WTC11 (cell line): ENCODE data around the gene L3MBTL1. TPM values are rescaled to one million over a fixed set of nuclear protein-coding genes. Genes with fewer than 3 reads are reported as not detected.

Experiments used
- ATAC-seq: fragments of 200-7000 bp; cut with Tn5 transposase; 2 replicates; pipeline ENCODE4 v1.10.0; 2021; ENCODE audit warnings: mild to moderate bottlenecking, moderate library complexity
- CTCF ChIA-PET: fragments of 300-600 bp; sonication (Branson Sonifier 250); formaldehyde crosslinking; loops from one replicate; lab custom pipeline; 2021; ENCODE audit warnings: antibody characterized with exemption; lab: Charles Lee
- POLR2A ChIA-PET: fragments of 350-600 bp; sonication (Branson Sonifier 250); formaldehyde crosslinking; loops from one replicate; lab custom pipeline; 2021; ENCODE audit warnings: antibody characterized with exemption; lab: Charles Lee
- DNase-seq: peaks from one replicate; pipeline ENCODE4 v3.0.0; 2021; ENCODE audit warnings: low spot score
- H3K27ac Mint-ChIP-seq: 2 replicates; pipeline ENCODE4 v1.8.0; 2021; ENCODE audit warnings: mixed read lengths
- H3K27me3 Mint-ChIP-seq: 2 replicates; pipeline ENCODE4 v1.8.0; 2021; ENCODE audit warnings: low read depth, mild to moderate bottlenecking, moderate library complexity, mixed read lengths
- H3K36me3 Mint-ChIP-seq: 2 replicates; pipeline ENCODE4 v1.8.0; 2021; ENCODE audit warnings: mixed read lengths
- H3K4me1 Mint-ChIP-seq: 2 replicates; pipeline ENCODE4 v1.8.0; 2022; ENCODE audit warnings: mixed read lengths
- H3K4me3 Mint-ChIP-seq: 2 replicates; pipeline ENCODE4 v1.8.0; 2021; ENCODE audit warnings: mild to moderate bottlenecking, moderate library complexity, mixed read lengths
- H3K9me3 Mint-ChIP-seq: 2 replicates; pipeline ENCODE4 v1.8.0; 2021; ENCODE audit warnings: mixed read lengths
- ATF6 ChIP-seq: sonication (generic); formaldehyde crosslinking; IDR thresholded peaks from 2 replicates; pipeline ENCODE4 v1.8.1; 2023; ENCODE audit warnings: mild to moderate bottlenecking, missing genetic modification reagents
- EMX1 ChIP-seq: fragments of 250-450 bp; sonication (Bioruptor Pico); IDR thresholded peaks from 2 replicates; pipeline ENCODE4 v1.8.0; 2021; ENCODE audit warnings: mild to moderate bottlenecking
- FOXJ3 ChIP-seq: sonication (generic); formaldehyde crosslinking; IDR thresholded peaks from 2 replicates; pipeline ENCODE4 v1.9.0; 2021; ENCODE audit warnings: missing genetic modification reagents, mild to moderate bottlenecking, borderline replicate concordance
- FOXP4 ChIP-seq: sonication (generic); formaldehyde crosslinking; IDR thresholded peaks from 2 replicates; pipeline ENCODE4 v1.8.0; 2022; ENCODE audit warnings: mild to moderate bottlenecking, missing genetic modification reagents
- GRHL2 ChIP-seq: fragments of 250-450 bp; sonication (Bioruptor Pico); IDR thresholded peaks from 2 replicates; pipeline ENCODE4 v1.8.0; 2022; ENCODE audit warnings: mild to moderate bottlenecking, moderate library complexity; ENCODE audit not compliant: insufficient replicate concordance, severe bottlenecking
- GTF2I ChIP-seq: fragments of 250-450 bp; sonication (Bioruptor Pico); conservative IDR thresholded peaks from 2 replicates; pipeline ENCODE4 v1.4.0; 2021; ENCODE audit warnings: mild to moderate bottlenecking
- JAZF1 ChIP-seq: fragments of 250-450 bp; sonication (Bioruptor Pico); IDR thresholded peaks from 2 replicates; pipeline ENCODE4 v1.9.0; 2021; ENCODE audit warnings: moderate library complexity, mild to moderate bottlenecking, inconsistent platforms
- KAT7 ChIP-seq: sonication (generic); formaldehyde crosslinking; IDR thresholded peaks from 2 replicates; pipeline ENCODE4 v1.8.1; 2023; ENCODE audit warnings: missing genetic modification reagents, mild to moderate bottlenecking, borderline replicate concordance
- MLX ChIP-seq: sonication (generic); formaldehyde crosslinking; IDR thresholded peaks from 2 replicates; pipeline ENCODE4 v1.8.1; 2023; ENCODE audit warnings: mild to moderate bottlenecking, missing genetic modification reagents, moderate library complexity
- MXD4 ChIP-seq: fragments of 250-450 bp; sonication (Bioruptor Pico); IDR thresholded peaks from 2 replicates; pipeline ENCODE4 v1.8.0; 2021; ENCODE audit warnings: mild to moderate bottlenecking, moderate library complexity, borderline replicate concordance
- NFE2L1 ChIP-seq: sonication (generic); formaldehyde crosslinking; IDR thresholded peaks from 2 replicates; pipeline ENCODE4 v1.8.1; 2023; ENCODE audit warnings: missing genetic modification reagents
- NR1H2 ChIP-seq: sonication (generic); formaldehyde crosslinking; IDR thresholded peaks from 2 replicates; pipeline ENCODE4 v1.9.0; 2021; ENCODE audit warnings: mild to moderate bottlenecking, moderate library complexity, missing genetic modification reagents
- NR2C2 ChIP-seq: sonication (generic); formaldehyde crosslinking; IDR thresholded peaks from 2 replicates; pipeline ENCODE4 v1.8.0; 2022; ENCODE audit warnings: mild to moderate bottlenecking, missing genetic modification reagents
- NR3C1 ChIP-seq: sonication (generic); formaldehyde crosslinking; conservative IDR thresholded peaks from 2 replicates; pipeline ENCODE4 v1.8.1; 2023; ENCODE audit warnings: low read depth, mild to moderate bottlenecking, missing genetic modification reagents
- PREB ChIP-seq: sonication (generic); formaldehyde crosslinking; IDR thresholded peaks from 2 replicates; pipeline ENCODE4 v1.8.1; 2022; ENCODE audit warnings: mild to moderate bottlenecking, missing genetic modification reagents, moderate library complexity, borderline replicate concordance
- PRRX2 ChIP-seq: fragments of 250-450 bp; sonication (Bioruptor Pico); IDR thresholded peaks from 2 replicates; pipeline ENCODE4 v1.8.0; 2021; ENCODE audit warnings: mild to moderate bottlenecking
- SP1 ChIP-seq: sonication (generic); formaldehyde crosslinking; conservative IDR thresholded peaks from 2 replicates; pipeline ENCODE4 v1.8.1; 2022; ENCODE audit warnings: missing genetic modification reagents
- ZNF532 ChIP-seq: fragments of 250-450 bp; sonication (Bioruptor Pico); IDR thresholded peaks from 2 replicates; pipeline ENCODE4 v1.9.0; 2021; ENCODE audit warnings: mild to moderate bottlenecking, borderline replicate concordance
- total RNA-seq: library from RNA; stranded (reverse); gene quantifications from 3 replicates; pipeline ENCODE4 v1.2.3, GENCODE V29; 2021

Gene L3MBTL1
- total RNA-seq, 1 experiment from 2014 or later: 28.3 TPM

- Mint-ChIP-seq H3K9me3 (no peaks in the 10 kb centered on the region), H3K27me3 (no peaks in the 10 kb centered on the region), H3K36me3 (no peaks in the 10 kb centered on the region), H3K27ac (no peak overlapping the region), H3K4me3 (no peak overlapping the region), H3K4me1 (peaks cover 4% of the 10 kb centered on the region)
- TF ChIP-seq GRHL2 (CRISPR knock-in tag) (no peak), MXD4 (CRISPR knock-in tag) (no peak), MLX (CRISPR knock-in tag) (no peak), GTF2I (CRISPR knock-in tag) (no peak), ATF6 (CRISPR knock-in tag) (no peak), PREB (CRISPR knock-in tag) (no peak), NR3C1 (no peak), SP1 (CRISPR knock-in tag) (no peak)
- DNase-seq: no peak
- no peak for ATAC-seq
- POLR2A ChIA-PET: interaction anchor here (0.6 kb wide), 1 partner anchor 1129 kb away, joined by 3 read pairs; no protein-coding TSS in a partner anchor
- CTCF ChIA-PET: interaction anchor here (1.1 to 2.2 kb wide), 3 partner anchors 22 to 120 kb away, joined by 3 to 9 read pairs (median 5); partner anchors contain the start of gene IFT52
Observed at GRCh38 chr20:43568706-43569105, 61.2 kb downstream of the L3MBTL1 start.

GRCh38 chr20:43569282-43569681, 61.8 kb downstream of the L3MBTL1 start:
- TF ChIP-seq NFE2L1: no peak
- no peak for TF ChIP-seq EMX1
- TF ChIP-seq NR2C2 (CRISPR knock-in tag): no peak
- no peak for TF ChIP-seq PRRX2 (CRISPR knock-in tag)
- TF ChIP-seq, all 79 proteins: peak for 0
- Mint-ChIP-seq H3K36me3 (no peaks in the 10 kb centered on the region), H3K9me3 (no peaks in the 10 kb centered on the region), H3K4me3 (no peak overlapping the region), H3K4me1 (peaks cover 4% of the 10 kb centered on the region), H3K27me3 (no peaks in the 10 kb centered on the region), H3K27ac (no peak overlapping the region)
- ATAC-seq: no peak
- CTCF ChIA-PET: interaction anchor here (1.1 to 2.2 kb wide), 3 partner anchors 22 to 121 kb away, joined by 3 to 9 read pairs (median 5); partner anchors contain the start of gene IFT52
- no peak for DNase-seq
- POLR2A ChIA-PET: interaction anchor here (0.6 kb wide), 1 partner anchor 1129 kb away, joined by 3 read pairs; no protein-coding TSS in a partner anchor

GRCh38 chr20:43570496-43570895, 63.0 kb downstream of the L3MBTL1 start:
- Mint-ChIP-seq H3K36me3 (no peaks in the 10 kb centered on the region), H3K4me3 (no peak overlapping the region), H3K4me1 (peaks cover 4% of the 10 kb centered on the region), H3K27me3 (no peaks in the 10 kb centered on the region), H3K27ac (no peak overlapping the region), H3K9me3 (no peaks in the 10 kb centered on the region)
- no peak for TF ChIP-seq KAT7
- TF ChIP-seq JAZF1 (CRISPR knock-in tag): no peak
- TF ChIP-seq NR1H2: no peak
- TF ChIP-seq ZNF532 (CRISPR knock-in tag): no peak
- no peak for TF ChIP-seq FOXJ3 (CRISPR knock-in tag)
- no peak for TF ChIP-seq FOXP4
- no peak for TF ChIP-seq NR2C2 (CRISPR knock-in tag)
- POLR2A ChIA-PET: interaction anchor here (0.6 kb wide), 1 partner anchor 128 kb away, joined by 6 read pairs; no protein-coding TSS in a partner anchor
- CTCF ChIA-PET: interaction anchor here (2.2 kb wide), 1 partner anchor 33 kb away, joined by 9 read pairs; no protein-coding TSS in a partner anchor
- ATAC-seq (no peak), DNase-seq (no peak)
